ENCODE data around the gene NEMP2.

Gene NEMP2

GRCh38 chr2:190554357-190555006 is 20.0 kb upstream of the NEMP2 start:
- in situ Hi-C loops (cut with MboI; ENCODE audit: low sequenced_read_pairs) = no loop called here

- in situ Hi-C loops (cut with MboI; ENCODE audit: low sequenced_read_pairs) = no loop called here
Measured at GRCh38 chr2:190553254-190553653, 18.7 kb upstream of the NEMP2 start.

GRCh38 chr2:190551928-190552327 is 17.4 kb upstream of the NEMP2 start:
- in situ Hi-C loops (cut with MboI; ENCODE audit: low sequenced_read_pairs) = no loop called here

GRCh38 chr2:190550137-190550536 is 15.6 kb upstream of the NEMP2 start:
- in situ Hi-C loops (cut with MboI; ENCODE audit: low sequenced_read_pairs) = no loop called here

- in situ Hi-C loops (cut with MboI; ENCODE audit: low sequenced_read_pairs) = no loop called here
Measured at GRCh38 chr2:190547886-190548285, 13.4 kb upstream of the NEMP2 start.

GRCh38 chr2:190546734-190547133 is 12.2 kb upstream of the NEMP2 start:
- in situ Hi-C loops (cut with MboI; ENCODE audit: low sequenced_read_pairs) = no loop called here

GRCh38 chr2:190545555-190546385 is 11.2 kb upstream of the NEMP2 start:
- in situ Hi-C loops (cut with MboI; ENCODE audit: low sequenced_read_pairs) = no loop called here

GRCh38 chr2:190545093-190545492 is 10.6 kb upstream of the NEMP2 start:
- in situ Hi-C loops (cut with MboI; ENCODE audit: low sequenced_read_pairs) = no loop called here

GRCh38 chr2:190540048-190540447 is 5.5 kb upstream of the NEMP2 start:
- in situ Hi-C loops (cut with MboI; ENCODE audit: low sequenced_read_pairs) = no loop called here

GRCh38 chr2:190538201-190538600 is 3.7 kb upstream of the NEMP2 start:
- in situ Hi-C loops (cut with MboI; ENCODE audit: low sequenced_read_pairs) = no loop called here

- in situ Hi-C loops (cut with MboI; ENCODE audit: low sequenced_read_pairs) = no loop called here
Measured at GRCh38 chr2:190537765-190538164, 3.2 kb upstream of the NEMP2 start.

GRCh38 chr2:190535586-190535985 is 1.1 kb upstream of the NEMP2 start:
- in situ Hi-C loops (cut with MboI; ENCODE audit: low sequenced_read_pairs) = no loop called here

- in situ Hi-C loops (cut with MboI; ENCODE audit: low sequenced_read_pairs) = no loop called here
Measured at GRCh38 chr2:190535121-190535439, 558 bp upstream of the NEMP2 start.

- in situ Hi-C loops (cut with MboI; ENCODE audit: low sequenced_read_pairs) = no loop called here
Measured at GRCh38 chr2:190533968-190534309, 583 bp downstream of the NEMP2 start.

GRCh38 chr2:190533175-190533967 is 1.2 kb downstream of the NEMP2 start:
- in situ Hi-C loops (cut with MboI; ENCODE audit: low sequenced_read_pairs) = no loop called here

GRCh38 chr2:190532581-190532980 is 1.9 kb downstream of the NEMP2 start:
- in situ Hi-C loops (cut with MboI; ENCODE audit: low sequenced_read_pairs) = no loop called here

- in situ Hi-C loops (cut with MboI; ENCODE audit: low sequenced_read_pairs) = no loop called here
Measured at GRCh38 chr2:190530248-190530900, 4.1 kb downstream of the NEMP2 start.

- in situ Hi-C loops (cut with MboI; ENCODE audit: low sequenced_read_pairs) = no loop called here
Measured at GRCh38 chr2:190529486-190530247, 4.9 kb downstream of the NEMP2 start.

GRCh38 chr2:190528521-190529001 is 6.0 kb downstream of the NEMP2 start:
- in situ Hi-C loops (cut with MboI; ENCODE audit: low sequenced_read_pairs) = no loop called here

- in situ Hi-C loops (cut with MboI; ENCODE audit: low sequenced_read_pairs) = no loop called here
Measured at GRCh38 chr2:190527918-190528317, 6.6 kb downstream of the NEMP2 start.

All from HL-60/S4 treated with retinoic acid at 250 ng/mL for 4 days and 3 days (cell line).